ENCODE measurements around the gene DOCK2. TPM values are rescaled to one million over a fixed set of nuclear protein-coding genes. Genes with fewer than 3 reads are reported as not detected.

The DOCK2 gene
- polyA plus RNA-seq, 1 of the 3 experiments (the other 2 are of a cell fraction): 3.8 TPM

DNA sequence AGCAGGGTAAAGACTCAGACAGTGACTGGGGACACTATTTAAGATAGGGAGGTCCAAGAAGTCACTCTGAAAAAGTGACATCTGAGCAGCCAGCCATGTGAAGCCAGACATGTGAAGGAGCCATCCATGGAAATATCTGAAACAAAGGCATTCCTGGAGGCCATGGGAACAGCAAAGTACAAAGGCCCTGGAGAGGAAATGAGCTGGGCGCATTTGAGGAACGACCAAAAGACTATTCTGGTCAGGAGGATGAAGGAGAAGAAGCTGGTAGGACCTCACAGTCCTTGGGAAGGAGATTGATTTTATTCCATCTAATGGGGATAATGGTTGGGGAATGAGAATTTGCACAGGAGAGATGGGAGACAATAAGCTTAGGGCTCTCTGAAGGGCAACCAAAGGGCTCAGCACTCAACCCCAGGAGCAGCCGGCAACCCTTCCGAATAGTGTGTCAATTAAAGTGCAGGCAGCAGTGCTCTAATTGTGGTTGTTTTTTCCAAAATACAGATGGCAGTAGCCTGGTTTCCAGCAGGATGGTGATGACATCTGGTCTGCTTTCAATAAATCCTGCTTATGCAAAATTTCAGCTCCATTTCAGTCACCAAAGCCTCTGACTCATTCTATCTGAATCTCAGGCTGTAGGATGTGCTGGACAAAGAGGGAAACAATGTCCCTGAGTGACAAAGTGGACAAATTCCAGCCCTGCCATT, 495.3 kb downstream of the DOCK2 start:
- Histone ChIP-seq H3K79me2 (ENCODE audit: insufficient read depth) (no peaks in the 10 kb centered on the region), H3K9ac (no peak overlapping the region), H2AFZ (ENCODE audit: low read depth) (no peak overlapping the region; the same call in 1 of the 2 replicates), H3K36me3 (replicated peaks in 1 of 2; ENCODE audit: control insufficient read depth in 1 of 2, insufficient read depth in 2 of 2, low read length in 1 of 2) (no peaks in the 10 kb centered on the region), H3K27ac (ENCODE audit: low read depth in 2 of 2, low read length in 1 of 2) (peak overlapping the region in 1 of 2 experiments; percentile 92; a peak in 3 of 4 replicates), H3K4me3 (ENCODE audit: low read depth in 2 of 2, low read length in 1 of 2) (no peak overlapping the region), H3K9me3 (no peaks in the 10 kb centered on the region), H4K20me1 (ENCODE audit: insufficient read depth) (no peaks in the 10 kb centered on the region), H3K27me3 (ENCODE audit: insufficient read depth) (no peaks in the 10 kb centered on the region), H3F3A (replicated peaks; ENCODE audit: insufficient read depth) (no peaks in the 10 kb centered on the region), H3K9me2 (no peaks in the 10 kb centered on the region), H3K4me1 (ENCODE audit: control insufficient read depth in 1 of 2, insufficient read depth in 2 of 2, low read depth in 1 of 2, low read length in 1 of 2) (peaks cover 0 to 25% of the 10 kb centered on the region in 2 experiments; a peak in 2 of 4 replicates), H3K4me2 (no peak overlapping the region; the same call in 1 of the 2 replicates)
- peak; percentile 57 for DNase-seq
- POLR2A ChIA-PET: interaction anchor here (1.0 kb wide), 1 partner anchor 9 kb away, joined by 3 read pairs; no protein-coding TSS in a partner anchor
- WGBS (ENCODE audit: low lambda C conversion rate): 48% methylated on average over 4 of the region's 4 CpGs
- CTCF ChIA-PET: interaction anchor here (1.3 to 1.7 kb wide), 4 partner anchors 17 to 94 kb away, joined by 4 to 6 read pairs (median 5); no protein-coding TSS in a partner anchor
- TF ChIP-seq JUND (IDR thresholded peaks at IDR 0.05): peak; percentile 63
- TF ChIP-seq, protein P1, sequence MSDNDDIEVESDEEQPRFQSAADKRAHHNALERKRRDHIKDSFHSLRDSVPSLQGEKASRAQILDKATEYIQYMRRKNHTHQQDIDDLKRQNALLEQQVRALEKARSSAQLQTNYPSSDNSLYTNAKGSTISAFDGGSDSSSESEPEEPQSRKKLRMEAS (IDR thresholded peaks at IDR 0.05; ENCODE audit: low read depth): 0 out of 2 replicates have a peak, but pooled peaks have one; percentile 44
- TF ChIP-seq, protein P2, sequence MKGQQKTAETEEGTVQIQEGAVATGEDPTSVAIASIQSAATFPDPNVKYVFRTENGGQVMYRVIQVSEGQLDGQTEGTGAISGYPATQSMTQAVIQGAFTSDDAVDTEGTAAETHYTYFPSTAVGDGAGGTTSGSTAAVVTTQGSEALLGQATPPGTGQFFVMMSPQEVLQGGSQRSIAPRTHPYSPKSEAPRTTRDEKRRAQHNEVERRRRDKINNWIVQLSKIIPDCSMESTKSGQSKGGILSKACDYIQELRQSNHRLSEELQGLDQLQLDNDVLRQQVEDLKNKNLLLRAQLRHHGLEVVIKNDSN (IDR thresholded peaks at IDR 0.05; ENCODE audit: borderline replicate concordance, low read depth): no peak
- TF ChIP-seq RAD21 (IDR thresholded peaks at IDR 0.05; ENCODE audit: low read length): no peak
- no peak for TF ChIP-seq TEAD4 (IDR thresholded peaks at IDR 0.05; ENCODE audit: borderline replicate concordance, insufficient read depth)
- 0 out of 4 replicates have a peak, but pooled peaks of 1 of the 2 experiments have one; percentile 24 for TF ChIP-seq EP300 (IDR thresholded peaks at IDR 0.05; ENCODE audit: borderline replicate concordance in 1 of 2, low read depth in 1 of 2, low read length in 1 of 2)
- no peak; the same call in 1 of the 2 replicates for TF ChIP-seq POLR2AphosphoS5 (IDR thresholded peaks at IDR 0.05; ENCODE audit: low read depth, low read length)
- TF ChIP-seq, protein P3, sequence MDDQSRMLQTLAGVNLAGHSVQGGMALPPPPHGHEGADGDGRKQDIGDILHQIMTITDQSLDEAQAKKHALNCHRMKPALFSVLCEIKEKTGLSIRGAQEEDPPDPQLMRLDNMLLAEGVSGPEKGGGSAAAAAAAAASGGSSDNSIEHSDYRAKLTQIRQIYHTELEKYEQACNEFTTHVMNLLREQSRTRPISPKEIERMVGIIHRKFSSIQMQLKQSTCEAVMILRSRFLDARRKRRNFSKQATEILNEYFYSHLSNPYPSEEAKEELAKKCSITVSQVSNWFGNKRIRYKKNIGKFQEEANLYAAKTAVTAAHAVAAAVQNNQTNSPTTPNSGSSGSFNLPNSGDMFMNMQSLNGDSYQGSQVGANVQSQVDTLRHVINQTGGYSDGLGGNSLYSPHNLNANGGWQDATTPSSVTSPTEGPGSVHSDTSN (IDR thresholded peaks at IDR 0.05): peak; percentile 75
- no peak for TF ChIP-seq RXRA (IDR thresholded peaks at IDR 0.05; ENCODE audit: borderline replicate concordance, low read depth)
- TF ChIP-seq, protein P4, sequence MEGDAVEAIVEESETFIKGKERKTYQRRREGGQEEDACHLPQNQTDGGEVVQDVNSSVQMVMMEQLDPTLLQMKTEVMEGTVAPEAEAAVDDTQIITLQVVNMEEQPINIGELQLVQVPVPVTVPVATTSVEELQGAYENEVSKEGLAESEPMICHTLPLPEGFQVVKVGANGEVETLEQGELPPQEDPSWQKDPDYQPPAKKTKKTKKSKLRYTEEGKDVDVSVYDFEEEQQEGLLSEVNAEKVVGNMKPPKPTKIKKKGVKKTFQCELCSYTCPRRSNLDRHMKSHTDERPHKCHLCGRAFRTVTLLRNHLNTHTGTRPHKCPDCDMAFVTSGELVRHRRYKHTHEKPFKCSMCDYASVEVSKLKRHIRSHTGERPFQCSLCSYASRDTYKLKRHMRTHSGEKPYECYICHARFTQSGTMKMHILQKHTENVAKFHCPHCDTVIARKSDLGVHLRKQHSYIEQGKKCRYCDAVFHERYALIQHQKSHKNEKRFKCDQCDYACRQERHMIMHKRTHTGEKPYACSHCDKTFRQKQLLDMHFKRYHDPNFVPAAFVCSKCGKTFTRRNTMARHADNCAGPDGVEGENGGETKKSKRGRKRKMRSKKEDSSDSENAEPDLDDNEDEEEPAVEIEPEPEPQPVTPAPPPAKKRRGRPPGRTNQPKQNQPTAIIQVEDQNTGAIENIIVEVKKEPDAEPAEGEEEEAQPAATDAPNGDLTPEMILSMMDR (IDR thresholded peaks at IDR 0.05): no peak
- no peak for TF ChIP-seq GABPA (IDR thresholded peaks at IDR 0.05; ENCODE audit: low read depth)
- TF ChIP-seq YY1 (IDR thresholded peaks at IDR 0.05; ENCODE audit: low read depth): no peak
- TF ChIP-seq, protein P5, sequence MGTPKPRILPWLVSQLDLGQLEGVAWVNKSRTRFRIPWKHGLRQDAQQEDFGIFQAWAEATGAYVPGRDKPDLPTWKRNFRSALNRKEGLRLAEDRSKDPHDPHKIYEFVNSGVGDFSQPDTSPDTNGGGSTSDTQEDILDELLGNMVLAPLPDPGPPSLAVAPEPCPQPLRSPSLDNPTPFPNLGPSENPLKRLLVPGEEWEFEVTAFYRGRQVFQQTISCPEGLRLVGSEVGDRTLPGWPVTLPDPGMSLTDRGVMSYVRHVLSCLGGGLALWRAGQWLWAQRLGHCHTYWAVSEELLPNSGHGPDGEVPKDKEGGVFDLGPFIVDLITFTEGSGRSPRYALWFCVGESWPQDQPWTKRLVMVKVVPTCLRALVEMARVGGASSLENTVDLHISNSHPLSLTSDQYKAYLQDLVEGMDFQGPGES (IDR thresholded peaks at IDR 0.05; ENCODE audit: low read depth, low read length): no peak
- no peak for TF ChIP-seq CHD2 (IDR thresholded peaks at IDR 0.05; ENCODE audit: low read length, partially characterized antibody)
- no peak for TF ChIP-seq GATA2 (CRISPR knock-in tag; IDR thresholded peaks at IDR 0.05)
- peak; percentile 20; the same call in 1 of the 2 replicates for TF ChIP-seq RCOR1 (IDR thresholded peaks at IDR 0.05; ENCODE audit: low read length)
- TF ChIP-seq, protein P6, sequence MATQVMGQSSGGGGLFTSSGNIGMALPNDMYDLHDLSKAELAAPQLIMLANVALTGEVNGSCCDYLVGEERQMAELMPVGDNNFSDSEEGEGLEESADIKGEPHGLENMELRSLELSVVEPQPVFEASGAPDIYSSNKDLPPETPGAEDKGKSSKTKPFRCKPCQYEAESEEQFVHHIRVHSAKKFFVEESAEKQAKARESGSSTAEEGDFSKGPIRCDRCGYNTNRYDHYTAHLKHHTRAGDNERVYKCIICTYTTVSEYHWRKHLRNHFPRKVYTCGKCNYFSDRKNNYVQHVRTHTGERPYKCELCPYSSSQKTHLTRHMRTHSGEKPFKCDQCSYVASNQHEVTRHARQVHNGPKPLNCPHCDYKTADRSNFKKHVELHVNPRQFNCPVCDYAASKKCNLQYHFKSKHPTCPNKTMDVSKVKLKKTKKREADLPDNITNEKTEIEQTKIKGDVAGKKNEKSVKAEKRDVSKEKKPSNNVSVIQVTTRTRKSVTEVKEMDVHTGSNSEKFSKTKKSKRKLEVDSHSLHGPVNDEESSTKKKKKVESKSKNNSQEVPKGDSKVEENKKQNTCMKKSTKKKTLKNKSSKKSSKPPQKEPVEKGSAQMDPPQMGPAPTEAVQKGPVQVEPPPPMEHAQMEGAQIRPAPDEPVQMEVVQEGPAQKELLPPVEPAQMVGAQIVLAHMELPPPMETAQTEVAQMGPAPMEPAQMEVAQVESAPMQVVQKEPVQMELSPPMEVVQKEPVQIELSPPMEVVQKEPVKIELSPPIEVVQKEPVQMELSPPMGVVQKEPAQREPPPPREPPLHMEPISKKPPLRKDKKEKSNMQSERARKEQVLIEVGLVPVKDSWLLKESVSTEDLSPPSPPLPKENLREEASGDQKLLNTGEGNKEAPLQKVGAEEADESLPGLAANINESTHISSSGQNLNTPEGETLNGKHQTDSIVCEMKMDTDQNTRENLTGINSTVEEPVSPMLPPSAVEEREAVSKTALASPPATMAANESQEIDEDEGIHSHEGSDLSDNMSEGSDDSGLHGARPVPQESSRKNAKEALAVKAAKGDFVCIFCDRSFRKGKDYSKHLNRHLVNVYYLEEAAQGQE (IDR thresholded peaks at IDR 0.05; ENCODE audit: low read depth, low read length): no peak
- no peak for TF ChIP-seq MXI1 (IDR thresholded peaks at IDR 0.05; ENCODE audit: low read depth, low read length)
- TF ChIP-seq NFIC (IDR thresholded peaks at IDR 0.05; ENCODE audit: borderline replicate concordance): peak; percentile 35; the same call in 1 of the 2 replicates
- no peak for TF ChIP-seq RFX5 (IDR thresholded peaks at IDR 0.05; ENCODE audit: low read length)
- no peak for TF ChIP-seq EZH2phosphoT487 (IDR thresholded peaks at IDR 0.05; ENCODE audit: borderline replicate concordance, low read depth)
- TF ChIP-seq TCF12 (IDR thresholded peaks at IDR 0.05): peak; percentile 92
- TF ChIP-seq, protein P7, sequence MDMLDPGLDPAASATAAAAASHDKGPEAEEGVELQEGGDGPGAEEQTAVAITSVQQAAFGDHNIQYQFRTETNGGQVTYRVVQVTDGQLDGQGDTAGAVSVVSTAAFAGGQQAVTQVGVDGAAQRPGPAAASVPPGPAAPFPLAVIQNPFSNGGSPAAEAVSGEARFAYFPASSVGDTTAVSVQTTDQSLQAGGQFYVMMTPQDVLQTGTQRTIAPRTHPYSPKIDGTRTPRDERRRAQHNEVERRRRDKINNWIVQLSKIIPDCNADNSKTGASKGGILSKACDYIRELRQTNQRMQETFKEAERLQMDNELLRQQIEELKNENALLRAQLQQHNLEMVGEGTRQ (IDR thresholded peaks at IDR 0.05; ENCODE audit: borderline replicate concordance, low read depth, low read length): no peak

Data from SK-N-SH (cell line).